H9 (cell line): Measurements from ENCODE around the gene SCUBE1. TPM values are rescaled to one million over a fixed set of nuclear protein-coding genes. Genes with fewer than 3 reads are reported as not detected.

Experiments used
- DNase-seq: peaks from one replicate; pipeline ENCODE4 v3.0.0-alpha.2; 2017
- H2AFZ ChIP-seq: one replicate; pipeline ENCODE4 v1.6.1; 2013; ENCODE audit warnings: mild to moderate bottlenecking, low read length, control low read depth, moderate library complexity
- H2AK5ac ChIP-seq: 2 replicates; pipeline ENCODE4 v1.6.1; 2013; ENCODE audit warnings: low read length, control low read depth, mixed read lengths; ENCODE audit not compliant: insufficient read length
- H2BK120ac ChIP-seq: one replicate; pipeline ENCODE4 v1.6.1; 2013; ENCODE audit warnings: low read depth, mild to moderate bottlenecking, low read length, control low read depth, inconsistent platforms; ENCODE audit not compliant: poor library complexity, severe bottlenecking
- H2BK12ac ChIP-seq: 2 replicates; pipeline ENCODE4 v1.6.1; 2013; ENCODE audit warnings: low read length, control low read depth, mixed read lengths, low read depth; ENCODE audit not compliant: insufficient read length
- H2BK15ac ChIP-seq: 2 replicates; pipeline ENCODE4 v1.6.1; 2013; ENCODE audit warnings: low read depth, low read length, control low read depth
- H2BK20ac ChIP-seq: one replicate; pipeline ENCODE4 v1.6.1; 2013; ENCODE audit warnings: low read depth, mild to moderate bottlenecking, low read length, control low read depth, inconsistent platforms; ENCODE audit not compliant: poor library complexity, severe bottlenecking
- H2BK5ac ChIP-seq: 2 replicates; pipeline ENCODE4 v1.6.1; 2013; ENCODE audit warnings: low read length, control low read depth, mixed read lengths; ENCODE audit not compliant: insufficient read length
- H3K14ac ChIP-seq: 2 replicates; pipeline ENCODE4 v1.6.1; 2013; ENCODE audit warnings: low read length, control low read depth; ENCODE audit not compliant: insufficient read depth
- H3K18ac ChIP-seq: 2 replicates; pipeline ENCODE4 v1.6.1; 2013; ENCODE audit warnings: low read depth, mild to moderate bottlenecking, mixed read lengths, low read length, control low read depth; ENCODE audit not compliant: insufficient read length
- H3K23ac ChIP-seq: 2 replicates; pipeline ENCODE4 v1.6.1; 2013; ENCODE audit warnings: low read length, control low read depth, mixed read lengths, low read depth; ENCODE audit not compliant: insufficient read length
- H3K23me2 ChIP-seq: 2 replicates; pipeline ENCODE4 v1.6.1; 2013; ENCODE audit warnings: low read depth, mild to moderate bottlenecking, mixed read lengths, low read length, control low read depth; ENCODE audit not compliant: insufficient read length, poor library complexity, severe bottlenecking
- H3K27ac ChIP-seq: 2 replicates; pipeline ENCODE4 v1.5.1; 2013; ENCODE audit warnings: low read length, control low read depth, mixed read lengths, low read depth; ENCODE audit not compliant: insufficient read length
- H3K27me3 ChIP-seq: 2 replicates; pipeline ENCODE4 v1.6.1; 2013; ENCODE audit warnings: low read length, control low read depth, inconsistent platforms; ENCODE audit not compliant: insufficient read depth
- H3K4ac ChIP-seq: 2 replicates; pipeline ENCODE4 v1.6.1; 2013; ENCODE audit warnings: low read depth, mild to moderate bottlenecking, control low read depth, inconsistent platforms, low read length, moderate library complexity
- H3K4me1 ChIP-seq: 2 replicates; pipeline ENCODE4 v1.6.1; 2013; ENCODE audit warnings: low read length, control low read depth, inconsistent platforms; ENCODE audit not compliant: insufficient read depth
- H3K4me2 ChIP-seq: 2 replicates; pipeline ENCODE4 v1.6.1; 2013; ENCODE audit warnings: low read length, control low read depth, mixed read lengths; ENCODE audit not compliant: insufficient read length, insufficient read depth
- H3K56ac ChIP-seq: 2 replicates; pipeline ENCODE4 v1.6.1; 2013; ENCODE audit warnings: low read depth, mild to moderate bottlenecking, mixed read lengths, low read length, control low read depth; ENCODE audit not compliant: insufficient read length
- H3K79me1 ChIP-seq: 2 replicates; pipeline ENCODE4 v1.6.1; 2013; ENCODE audit warnings: low read depth, mild to moderate bottlenecking, moderate library complexity, low read length, control low read depth, inconsistent platforms; ENCODE audit not compliant: insufficient read depth, poor library complexity, severe bottlenecking
- H3K79me2 ChIP-seq: 2 replicates; pipeline ENCODE4 v1.6.1; 2013; ENCODE audit warnings: low read length, control low read depth, inconsistent platforms; ENCODE audit not compliant: insufficient read depth
- H3K9ac ChIP-seq: 2 replicates; pipeline ENCODE4 v1.6.1; 2013; ENCODE audit warnings: low read length, control low read depth, mixed read lengths; ENCODE audit not compliant: insufficient read length; ENCODE audit errors: extremely low read depth
- H3K9me3 ChIP-seq: one replicate; pipeline ENCODE4 v1.6.1; 2013; ENCODE audit warnings: low read depth, low read length, inconsistent platforms; ENCODE audit not compliant: control insufficient read depth
- H3T11ph ChIP-seq: one replicate; pipeline ENCODE4 v1.6.1; 2013; ENCODE audit warnings: mild to moderate bottlenecking, low read length, control low read depth, inconsistent platforms
- H4K20me1 ChIP-seq: one replicate; pipeline ENCODE4 v1.6.1; 2013; ENCODE audit not compliant: control insufficient read depth, insufficient read length, insufficient read depth
- H4K5ac ChIP-seq: 2 replicates; pipeline ENCODE4 v1.6.1; 2013; ENCODE audit warnings: low read depth, mild to moderate bottlenecking, mixed read lengths, low read length, control low read depth; ENCODE audit not compliant: insufficient read length
- H4K8ac ChIP-seq: replicated peaks from 2 replicates; pipeline ENCODE4 v1.6.1; 2013; ENCODE audit warnings: low read length, control low read depth, mixed read lengths, low read depth; ENCODE audit not compliant: insufficient read length
- H4K91ac ChIP-seq: 2 replicates; pipeline ENCODE4 v1.6.1; 2013; ENCODE audit warnings: low read depth, mild to moderate bottlenecking, moderate library complexity, mixed read lengths, low read length, control low read depth; ENCODE audit not compliant: insufficient read length
- H3K27ac Mint-ChIP-seq, 3 experiments: 2 replicates in 2 of 3; 3 replicates in 1 of 3; pipeline ENCODE4 v1.8.0; 2020 to 2021; ENCODE audit warnings: mixed read lengths in 3 of 3, mild to moderate bottlenecking in 1 of 3, moderate library complexity in 1 of 3
- H3K27me3 Mint-ChIP-seq: 2 replicates; pipeline ENCODE4 v1.8.0; 2021; ENCODE audit warnings: low read depth, mild to moderate bottlenecking, moderate library complexity, mixed read lengths
- H3K36me3 Mint-ChIP-seq, 3 experiments: 2 replicates in 2 of 3; 3 replicates in 1 of 3; pipeline ENCODE4 v1.8.0; 2020 to 2021; ENCODE audit warnings: low read depth in 3 of 3, mixed read lengths in 3 of 3; ENCODE audit not compliant: insufficient read depth in 1 of 3
- H3K4me1 Mint-ChIP-seq, 2 experiments: 2 replicates each; pipeline ENCODE4 v1.8.0; 2020; ENCODE audit warnings: mixed read lengths in 2 of 2
- H3K4me3 Mint-ChIP-seq, 2 experiments: 2 replicates in 1 of 2; 3 replicates in 1 of 2; pipeline ENCODE4 v1.8.0; 2020 to 2021; ENCODE audit warnings: mild to moderate bottlenecking in 2 of 2, mixed read lengths in 2 of 2, moderate library complexity in 1 of 2
- H3K9me3 Mint-ChIP-seq, 2 experiments: 2 replicates in 1 of 2; 3 replicates in 1 of 2; pipeline ENCODE4 v1.8.0; 2020; ENCODE audit warnings: mild to moderate bottlenecking in 2 of 2, mixed read lengths in 2 of 2, moderate library complexity in 1 of 2
- CTCF ChIP-seq: fragments of 200-600 bp; sonication (generic); conservative IDR thresholded peaks from 3 replicates; pipeline ENCODE4 v1.8.0; 2021; ENCODE audit warnings: antibody characterized with exemption, mild to moderate bottlenecking
- WGBS: extraction: QIAGEN DNeasy Blood & Tissue Kit; methylation state at CpG from one replicate; pipeline ENCODE4 v1.1.7; 2013; ENCODE audit warnings: missing lambda C conversion rate, low lambda C conversion rate, mixed read lengths; ENCODE audit not compliant: insufficient read length; ENCODE audit errors: extremely low coverage; 5-methylcytosine and 5-hydroxymethylcytosine counted together
- total RNA-seq: library from RNA; stranded (reverse); gene quantifications from 2 replicates; pipeline ENCODE4 v1.2.1, GENCODE V29; 2021

SCUBE1 gene
- total RNA-seq, 1 experiment from 2014 or later = 1.2 TPM

- H3K4me2 ChIP-seq = no peak overlapping the region
- H4K91ac ChIP-seq = no peak overlapping the region
- no peaks in the 10 kb centered on the region for H4K20me1 ChIP-seq
- no peak overlapping the region for H2BK15ac ChIP-seq
- no peak for TF ChIP-seq CTCF
- H2BK20ac ChIP-seq = no peak overlapping the region
- no peak overlapping the region for H3K14ac ChIP-seq
- H3K36me3 Mint-ChIP-seq = no peaks in the 10 kb centered on the region
- no peak overlapping the region for H4K8ac ChIP-seq
- H3K27me3 ChIP-seq = no peaks in the 10 kb centered on the region
- no peak overlapping the region for H4K5ac ChIP-seq
- no peak overlapping the region for H2BK12ac ChIP-seq
- DNase-seq = no peak
- H3T11ph ChIP-seq = no peak overlapping the region
- H2AFZ ChIP-seq = no peak overlapping the region
- H3K9me3 ChIP-seq = no peaks in the 10 kb centered on the region
- no peaks in the 10 kb centered on the region for H3K4me1 ChIP-seq
- no peak overlapping the region for H2BK5ac ChIP-seq
- H3K9ac ChIP-seq = no peak overlapping the region
- peaks cover 2% of the 10 kb centered on the region for H3K27me3 Mint-ChIP-seq
- H3K56ac ChIP-seq = no peak overlapping the region
- H3K79me2 ChIP-seq = no peaks in the 10 kb centered on the region
- no peak overlapping the region for H2AK5ac ChIP-seq
- peaks cover 5 to 31% of the 10 kb centered on the region in 2 experiments; a peak in 3 of 4 replicates for H3K4me1 Mint-ChIP-seq
- H3K18ac ChIP-seq = no peak overlapping the region
- no peaks in the 10 kb centered on the region; a peak in 1 of 5 replicates for H3K9me3 Mint-ChIP-seq
- no peak overlapping the region for H3K27ac Mint-ChIP-seq
- no peak overlapping the region for H3K23ac ChIP-seq
- H3K79me1 ChIP-seq = no peaks in the 10 kb centered on the region
- no peak overlapping the region for H3K27ac ChIP-seq
- no peak overlapping the region for H3K4me3 Mint-ChIP-seq
- no peaks in the 10 kb centered on the region for H3K23me2 ChIP-seq
- no peak overlapping the region for H2BK120ac ChIP-seq
- no peak overlapping the region for H3K4ac ChIP-seq
- WGBS = no CpG with 5 or more reads among the region's 13 CpGs
These were observed 53.6 kb downstream of the SCUBE1 start for GRCh38 chr22:43289531-43289963.
